Measurements from ENCODE around the gene C19orf81. TPM values are rescaled to one million over a fixed set of nuclear protein-coding genes. Genes with fewer than 3 reads are reported as not detected.

C19orf81 gene
- total RNA-seq, 120 experiments from 2014 or later, result 1.9 to 17.7 (median 5.7) TPM; not detected in 1

Other genes starting within 250 kb of the C19orf81 start
- 1 to 10 TPM in 1 of 120 experiments, under 1 TPM in 28, not detected in 91; 0.07 to 1.1 (median 0.35) TPM for gene SPIB, start 230.5 kb upstream of the C19orf81 start, total RNA-seq
- 1 to 10 TPM in 27 of 120 experiments, under 1 TPM in 68, not detected in 25; 0.11 to 3.3 (median 0.65) TPM for gene MYBPC2, start 216.6 kb upstream of the C19orf81 start, total RNA-seq
- 100 to 1,000 TPM in 14 of 120 experiments, 10 to 100 TPM in 106; 54.6 to 147 (median 79.1) TPM for gene EMC10, start 172.9 kb upstream of the C19orf81 start, total RNA-seq
- 10 to 100 TPM in 28 of 120 experiments, 1 to 10 TPM in 92; 3.2 to 14.9 (median 8.0) TPM for gene GARIN5A, start 172.6 kb upstream of the C19orf81 start, total RNA-seq
- 10 to 100 TPM; 24.9 to 75.5 (median 41.2) TPM for gene JOSD2, start 138.3 kb upstream of the C19orf81 start, total RNA-seq
- gene ASPDH, start 135.5 kb upstream of the C19orf81 start, total RNA-seq, result 10 to 100 TPM; 16.5 to 62.5 (median 34.2) TPM
- gene LRRC4B, start 81.0 kb upstream of the C19orf81 start, total RNA-seq, result 100 to 1,000 TPM; 126 to 330 (median 166) TPM
- 10 to 100 TPM; 10.7 to 56.7 (median 35.9) TPM for gene SYT3, start 9.6 kb upstream of the C19orf81 start, total RNA-seq
- 100 to 1,000 TPM in 111 of 120 experiments, 10 to 100 TPM in 9; 40.4 to 290 (median 155) TPM for gene SHANK1, start 70.4 kb downstream of the C19orf81 start, total RNA-seq
- 10 to 100 TPM in 2 of 120 experiments, 1 to 10 TPM in 118; 3.2 to 10.3 (median 6.5) TPM for gene CLEC11A, start 73.9 kb downstream of the C19orf81 start, total RNA-seq
- gene GPR32, start 121.0 kb downstream of the C19orf81 start, total RNA-seq, result not detected
- gene ACP4, start 141.0 kb downstream of the C19orf81 start, total RNA-seq, result not detected
- under 1 TPM in 6 of 120 experiments, not detected in 114; 0.52 to 0.88 (median 0.76) TPM for gene KLK1, start 174.3 kb downstream of the C19orf81 start, total RNA-seq
- gene KLK15, start 184.1 kb downstream of the C19orf81 start, total RNA-seq, result not detected
- gene KLK3, start 205.5 kb downstream of the C19orf81 start, total RNA-seq, result under 1 TPM in 3 of 120 experiments, not detected in 117; 0.34 to 0.56 (median 0.44) TPM
- gene KLK2, start 224.0 kb downstream of the C19orf81 start, total RNA-seq, result 1 to 10 TPM in 1 of 120 experiments, under 1 TPM in 7, not detected in 112; 0.17 to 1.5 (median 0.57) TPM

All from dorsolateral prefrontal cortex (tissue), 118 donors.